Erythroblast (primary cell): ENCODE measurements around the gene RNU6-9.

ENCODE experiments used
- GATA1 ChIP-seq: IDR thresholded peaks from 2 replicates; pipeline ENCODE4 v1.6.1; 2011; ENCODE audit warnings: low read depth, mild to moderate bottlenecking, control low read depth, low read length, moderate library complexity
- POLR2A ChIP-seq: IDR thresholded peaks from 2 replicates; pipeline ENCODE4 v1.6.1; 2011; ENCODE audit warnings: mild to moderate bottlenecking, low read length

GRCh38 chr19:873084-873483 is 20.2 kb upstream of the RNU6-9 start:
- TF ChIP-seq POLR2A = no peak
- TF ChIP-seq GATA1 = no peak
